Measurements from ENCODE around the gene LLGL2. TPM values are rescaled to one million over a fixed set of nuclear protein-coding genes. Genes with fewer than 3 reads are reported as not detected.
"Not testable (repeated sequence)": the region's sequence is repeated elsewhere in the genome, so short reads cannot be mapped to it uniquely, and the experiment has no call there.

The LLGL2 gene
- total RNA-seq, result 19.1 and 20.5 TPM in 2 replicates

GRCh38 chr17:75524970-75525805 is at the start of gene LLGL2:
TSS of gene LLGL2 (plus strand) at chr17:75525697. CDS start at chr17:75543427, 17,730 bp downstream.
- intact Hi-C loops (cut with micrococcal nuclease), result loop anchor here (1.0 kb wide), 1 partner anchor 9 kb away; the partner anchor contains the start of gene TSEN54

- intact Hi-C loops (cut with micrococcal nuclease), result no loop called here
Measured at GRCh38 chr17:75475851-75476250, 49.6 kb upstream of the LLGL2 start.

- intact Hi-C loops (cut with micrococcal nuclease), result no loop called here
Measured at GRCh38 chr17:75476271-75476671, 49.2 kb upstream of the LLGL2 start.

GRCh38 chr17:75476752-75477489 is 48.6 kb upstream of the LLGL2 start:
- intact Hi-C loops (cut with micrococcal nuclease), result no loop called here

- intact Hi-C loops (cut with micrococcal nuclease), result not testable (repeated sequence)
Measured at GRCh38 chr17:75477490-75477862, 48.0 kb upstream of the LLGL2 start.

- intact Hi-C loops (cut with micrococcal nuclease), result no loop called here
Measured at GRCh38 chr17:75478508-75478907, 47.0 kb upstream of the LLGL2 start.

GRCh38 chr17:75480281-75480680 is 45.2 kb upstream of the LLGL2 start:
- intact Hi-C loops (cut with micrococcal nuclease), result no loop called here

GRCh38 chr17:75481194-75482068 is 44.1 kb upstream of the LLGL2 start:
- intact Hi-C loops (cut with micrococcal nuclease), result no loop called here

GRCh38 chr17:75482098-75482942 is 43.2 kb upstream of the LLGL2 start:
- intact Hi-C loops (cut with micrococcal nuclease), result no loop called here

- intact Hi-C loops (cut with micrococcal nuclease), result no loop called here
Measured at GRCh38 chr17:75485688-75486087, 39.8 kb upstream of the LLGL2 start.

GRCh38 chr17:75486151-75486550 is 39.3 kb upstream of the LLGL2 start:
- intact Hi-C loops (cut with micrococcal nuclease), result no loop called here

GRCh38 chr17:75486951-75487350 is 38.5 kb upstream of the LLGL2 start:
- intact Hi-C loops (cut with micrococcal nuclease), result no loop called here

GRCh38 chr17:75487351-75488070 is 38.0 kb upstream of the LLGL2 start:
- intact Hi-C loops (cut with micrococcal nuclease), result no loop called here

GRCh38 chr17:75488693-75489510 is 36.6 kb upstream of the LLGL2 start:
- intact Hi-C loops (cut with micrococcal nuclease), result no loop called here

- intact Hi-C loops (cut with micrococcal nuclease), result no loop called here
Measured at GRCh38 chr17:75489511-75489955, 36.0 kb upstream of the LLGL2 start.

GRCh38 chr17:75490173-75490743 is 35.2 kb upstream of the LLGL2 start:
- intact Hi-C loops (cut with micrococcal nuclease), result no loop called here

- intact Hi-C loops (cut with micrococcal nuclease), result no loop called here
Measured at GRCh38 chr17:75490953-75491649, 34.4 kb upstream of the LLGL2 start.

GRCh38 chr17:75491680-75492079 is 33.8 kb upstream of the LLGL2 start:
- intact Hi-C loops (cut with micrococcal nuclease), result no loop called here

Measured in T-helper 2 cell treated with Interferon-gamma antibody and Interleukin-4, amounts not matched to agents 100 ng/mL and 5 ng/mL, for 36 hours (primary cell).